Activated CD4-positive, alpha-beta T cell treated with anti-CD3 and anti-CD28 coated beads, Interleukin-2, amount 50 U/mL, for 16 hours (primary cell): Measurements from ENCODE around the gene SEPTIN11.

Experiments
- DNase-seq: peaks from one replicate; pipeline ENCODE4 v3.0.0-alpha.2; 2020

SEPTIN11 gene

DNA sequence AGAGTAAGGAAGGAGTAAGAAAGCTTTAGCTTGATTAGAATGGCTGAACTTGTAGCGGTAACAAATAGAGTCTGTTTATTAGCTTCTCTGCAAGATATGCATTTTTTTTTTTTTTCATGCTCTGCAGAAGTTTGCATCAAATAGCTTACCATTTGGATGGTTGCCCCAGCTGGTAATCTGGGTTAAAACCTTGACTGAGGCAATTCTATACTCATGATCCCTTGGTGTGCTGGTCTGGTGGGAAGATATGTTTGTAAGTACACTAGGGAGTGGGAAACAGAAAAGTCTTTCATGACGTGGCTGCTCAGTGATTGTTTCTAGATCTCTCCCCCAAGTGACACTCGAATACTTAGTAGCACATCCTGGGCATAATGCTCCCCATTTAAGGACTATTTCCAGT lies 32.1 kb downstream of the SEPTIN11 start:
- no peak for DNase-seq

DNA sequence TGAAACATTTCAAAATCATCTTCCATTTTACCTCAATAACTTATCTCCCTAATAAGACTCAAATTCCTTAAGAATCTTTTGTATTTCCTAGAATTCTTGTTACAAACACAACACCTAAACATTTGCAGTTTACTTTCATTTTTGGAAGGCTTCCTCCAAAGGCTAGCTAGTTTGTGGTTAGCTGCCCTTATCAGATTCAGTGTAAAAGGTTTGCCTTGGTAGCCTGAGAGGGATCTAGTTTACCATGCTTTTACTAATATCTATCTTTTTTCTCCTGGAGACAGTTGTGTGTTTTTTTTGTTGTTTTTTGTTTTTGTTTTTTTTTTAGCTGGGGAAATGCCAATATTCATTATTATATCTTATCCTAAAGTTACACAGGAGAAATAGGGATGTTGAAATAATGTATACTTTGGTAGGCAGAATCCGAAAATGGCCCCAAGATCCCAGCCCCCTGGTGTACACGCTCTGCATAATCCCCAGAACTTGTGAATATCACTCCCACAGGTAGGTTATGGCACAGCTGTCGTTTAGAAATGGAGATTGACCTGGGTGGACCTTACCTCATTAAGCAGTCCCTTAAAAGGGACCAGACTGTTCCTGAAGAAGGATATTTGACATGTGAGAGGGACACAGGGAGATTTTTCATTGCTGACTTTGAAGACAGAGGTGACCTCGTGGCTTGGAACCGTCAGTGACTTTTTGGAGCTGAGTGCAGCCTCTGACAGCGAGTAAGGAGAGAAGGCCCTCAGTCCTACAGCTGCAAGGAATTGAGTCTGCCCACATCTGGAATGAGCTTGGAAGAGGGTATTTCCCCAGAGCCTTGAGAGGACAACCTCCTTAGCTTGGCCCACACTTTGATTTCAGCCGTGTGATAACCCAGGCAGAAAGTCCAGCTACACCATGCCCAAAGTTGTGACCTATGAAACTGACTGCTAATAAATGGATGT lies 33.4 kb downstream of the SEPTIN11 start:
- DNase-seq: peak; percentile 32

DNA sequence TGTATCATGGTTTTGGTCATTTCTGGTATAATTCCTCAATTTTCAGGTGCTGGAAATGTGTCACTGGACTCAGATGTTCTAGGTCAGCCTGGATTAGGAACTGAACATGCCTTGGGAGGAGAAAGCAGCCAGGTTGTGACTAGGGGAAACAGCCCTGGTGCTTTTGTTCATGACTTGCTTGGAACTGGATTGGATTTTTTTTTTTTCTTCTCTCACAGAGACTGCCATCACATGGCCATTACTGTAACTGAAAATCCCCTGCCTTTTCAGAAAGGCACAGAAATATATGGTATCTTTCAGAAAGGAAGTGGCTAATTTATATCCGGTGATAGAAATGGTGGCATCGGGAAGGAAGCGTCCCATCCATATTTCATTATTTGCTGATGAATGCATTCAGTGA lies 34.6 kb downstream of the SEPTIN11 start:
- DNase-seq: peak; percentile 29

DNA sequence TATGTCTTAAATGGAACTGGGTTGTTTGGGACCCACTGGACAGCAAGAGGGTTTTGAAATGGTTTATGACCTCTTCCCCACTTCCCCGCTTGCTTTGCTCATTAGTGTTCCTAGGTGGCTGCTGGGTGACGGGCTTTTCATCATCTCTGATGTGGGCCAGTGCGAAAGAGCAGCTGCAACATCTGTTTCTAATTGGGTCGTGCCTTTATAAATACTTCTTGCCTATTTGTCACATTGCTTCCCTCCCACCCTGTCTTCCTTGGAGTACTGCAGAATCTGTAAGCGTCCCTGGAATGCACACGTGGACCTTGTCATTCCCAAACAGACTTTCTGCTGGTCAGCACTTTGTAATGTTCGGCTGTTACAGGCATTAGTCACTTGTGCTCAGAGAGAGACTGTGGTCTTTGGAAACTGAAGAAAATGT lies 35.2 kb downstream of the SEPTIN11 start:
- no peak for DNase-seq

DNA sequence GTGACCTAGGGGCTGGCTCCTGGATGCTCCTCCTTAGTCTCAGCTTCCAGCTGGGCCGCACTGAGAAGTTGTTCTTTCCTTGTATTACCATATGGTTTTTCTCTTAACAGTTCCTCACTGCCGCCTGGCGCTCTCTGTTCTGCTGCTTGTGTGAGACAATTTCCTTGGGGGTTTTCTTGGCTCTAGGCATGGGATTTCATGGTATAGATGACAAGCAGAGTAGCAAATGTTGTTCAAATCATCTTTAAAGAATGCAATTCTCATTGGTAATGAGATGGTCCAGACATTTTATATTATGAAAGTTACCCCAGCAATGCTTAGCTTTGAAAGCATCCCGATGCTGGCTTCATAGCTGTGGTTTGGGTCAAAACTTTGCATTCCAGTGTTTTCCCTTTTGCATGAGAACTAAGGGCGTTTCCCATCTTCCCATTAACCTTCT lies 37.6 kb downstream of the SEPTIN11 start:
- no peak for DNase-seq

DNA sequence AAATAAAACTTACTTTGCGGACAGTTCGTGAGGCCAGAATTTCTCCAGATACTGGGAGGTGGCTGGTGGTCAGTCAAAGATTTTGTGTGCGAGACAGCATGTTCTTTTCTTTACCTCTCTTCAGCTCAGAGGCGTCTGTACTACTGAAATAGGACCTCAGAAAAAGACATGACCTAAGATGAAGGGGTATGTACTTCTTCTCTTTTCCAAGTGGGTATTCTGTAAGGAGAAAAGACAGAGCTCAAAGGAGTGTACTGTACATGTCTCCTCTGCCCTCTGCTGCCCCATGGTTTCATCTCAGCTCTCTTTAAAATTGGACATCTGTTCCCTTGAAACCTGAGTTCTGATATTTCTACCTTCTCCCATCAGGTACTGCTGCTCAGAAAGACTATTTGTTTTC lies 38.1 kb downstream of the SEPTIN11 start:
- no peak for DNase-seq

DNA sequence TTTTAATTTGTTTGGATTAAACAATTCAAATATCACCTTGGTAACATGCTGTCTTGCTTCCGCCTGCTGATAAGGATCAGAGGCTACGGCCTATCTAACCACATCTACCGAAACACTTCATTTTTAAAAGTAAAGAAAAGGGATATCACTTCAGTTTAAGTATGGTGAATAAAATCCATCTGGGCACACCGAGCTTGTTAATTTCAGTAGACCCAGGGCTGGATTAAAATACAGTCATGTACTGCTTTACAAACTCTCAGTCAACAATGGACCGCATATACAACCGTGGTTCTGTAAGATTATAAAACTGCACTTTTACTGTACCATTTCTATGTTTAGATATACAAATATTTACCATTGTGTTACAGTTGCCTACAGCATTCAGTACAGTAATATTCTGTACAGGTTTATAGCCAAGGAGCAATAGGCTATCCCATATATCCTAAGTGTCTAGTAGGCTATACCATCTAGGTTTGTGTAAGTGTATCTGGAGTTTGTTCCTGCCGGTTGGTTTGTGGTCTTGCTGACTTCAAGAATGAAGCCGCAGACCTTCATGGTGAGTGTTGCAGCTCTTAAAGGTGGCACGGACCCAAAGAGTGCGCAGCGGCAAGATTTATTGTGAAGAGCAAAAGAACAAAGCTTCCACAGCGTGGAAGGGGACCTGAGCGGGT lies 40.0 kb downstream of the SEPTIN11 start:
- DNase-seq: peak; percentile 63

DNA sequence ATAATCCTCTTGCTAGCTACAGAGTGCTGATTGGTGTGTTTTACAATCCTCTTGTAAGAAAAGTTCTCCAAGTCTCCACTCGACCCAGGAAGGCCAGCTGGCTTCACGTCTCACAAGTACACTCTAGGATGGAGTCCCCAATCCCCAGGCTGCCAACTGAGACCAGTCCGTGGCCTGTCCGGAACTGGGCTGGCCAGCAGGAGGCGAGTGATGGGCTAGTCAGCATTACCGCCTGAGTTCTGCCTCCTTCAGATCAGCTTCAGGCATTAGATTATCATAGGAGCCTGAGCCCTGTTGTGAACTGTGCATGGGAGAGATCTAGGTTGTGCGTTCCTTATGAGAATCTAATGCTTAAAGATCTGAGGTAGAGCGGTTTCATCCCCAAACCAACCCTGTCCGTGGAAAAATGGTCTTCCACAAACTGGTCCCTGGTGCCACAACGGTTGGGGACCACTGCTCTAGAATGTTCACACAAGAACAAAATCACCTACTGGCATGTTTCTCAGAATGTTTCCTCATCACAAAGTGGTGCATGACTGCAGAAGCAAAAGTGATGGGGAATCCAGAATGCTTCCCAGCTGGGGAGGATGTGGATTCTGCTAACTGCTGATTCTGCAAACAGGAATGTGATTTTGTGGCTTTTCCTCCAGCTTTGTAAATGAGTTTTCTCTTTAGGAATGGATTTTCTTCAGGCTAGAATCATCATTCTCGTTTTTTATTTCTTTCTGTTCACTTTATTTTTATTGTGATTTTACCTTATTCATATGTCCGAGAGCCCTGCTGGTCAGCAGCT lies 40.9 kb downstream of the SEPTIN11 start:
- DNase-seq: no peak

DNA sequence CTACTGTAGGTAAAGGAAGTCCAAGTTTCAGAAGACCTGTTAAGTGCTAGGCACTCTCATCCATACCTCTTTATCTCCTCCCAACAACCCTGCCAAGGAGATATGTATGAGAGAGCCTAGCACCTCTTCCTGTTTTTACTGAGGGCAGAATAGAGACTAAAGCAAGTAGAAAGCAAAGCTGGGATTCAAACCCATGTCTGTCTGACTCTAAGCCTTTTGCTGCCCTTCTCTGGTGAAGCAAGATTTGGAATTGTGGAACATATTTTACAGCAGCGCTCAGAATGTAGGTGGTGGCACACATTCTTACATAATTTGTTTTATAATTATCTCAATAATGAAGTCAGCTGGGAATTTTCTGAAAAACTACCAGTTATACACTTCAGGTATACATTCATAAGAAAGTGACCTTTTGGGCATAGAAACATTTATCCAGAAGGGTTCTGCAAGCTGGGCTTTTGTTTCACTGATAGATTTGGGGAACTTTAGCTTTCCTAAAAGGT lies 41.7 kb downstream of the SEPTIN11 start:
- DNase-seq: no peak

DNA sequence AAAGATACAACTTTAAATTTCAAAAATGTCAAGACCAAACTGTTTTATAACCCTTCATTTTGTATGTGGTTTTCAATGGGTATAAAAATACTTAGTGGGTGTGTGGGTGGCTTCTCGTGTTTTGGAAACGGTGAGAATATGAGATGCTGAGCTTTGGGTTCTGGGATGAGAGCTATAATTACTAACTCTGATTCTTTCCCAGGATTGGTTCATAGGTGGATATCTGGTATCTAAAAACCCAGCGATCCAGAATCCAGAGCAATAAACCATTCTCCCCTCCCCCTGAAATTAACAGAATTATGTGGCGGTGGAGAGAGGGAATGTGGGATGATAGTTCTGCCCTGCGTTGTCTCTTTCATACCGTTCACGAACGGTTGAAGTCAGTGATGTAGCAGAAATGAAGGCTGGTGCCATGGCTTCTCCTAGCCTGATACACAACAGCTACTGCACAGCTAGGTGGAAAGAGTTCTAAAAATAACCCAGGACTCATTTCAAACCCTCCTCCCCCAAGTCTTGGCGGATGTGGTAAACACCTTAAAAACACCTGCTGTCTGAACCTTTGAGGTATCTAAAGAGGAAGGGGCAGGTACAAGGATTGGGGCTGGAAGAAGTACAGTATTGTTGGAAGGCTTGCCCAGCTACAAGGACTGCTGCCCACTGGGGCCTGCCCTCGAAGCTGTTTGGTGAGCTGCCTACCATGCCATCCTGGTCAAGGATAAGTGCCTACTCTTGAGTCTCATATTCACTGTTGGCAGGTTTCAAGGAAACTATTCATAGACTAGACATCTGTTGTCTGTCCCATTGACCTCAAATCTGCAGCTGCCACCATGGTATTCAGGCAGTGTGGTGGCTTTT lies 44.5 kb downstream of the SEPTIN11 start:
- DNase-seq: peak; percentile 74

DNA sequence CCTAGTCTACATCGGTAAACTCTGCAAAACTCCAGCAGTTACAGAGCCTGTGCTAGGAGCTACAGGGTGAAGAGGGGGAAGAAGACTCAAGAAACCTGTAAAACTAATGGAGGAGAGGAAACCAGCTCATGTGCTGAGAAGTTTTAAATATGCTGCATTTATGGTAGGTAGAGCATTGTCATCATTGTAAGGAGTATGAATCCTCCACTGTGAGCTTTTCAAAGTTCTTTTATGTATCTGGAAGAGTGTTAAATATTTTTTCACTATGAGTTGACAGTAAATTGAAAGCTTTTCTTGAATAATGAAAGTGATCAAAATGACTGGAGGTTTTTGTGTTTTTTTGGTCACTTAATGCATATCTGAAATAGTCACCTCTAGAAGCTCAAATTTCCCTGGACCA lies 46.2 kb downstream of the SEPTIN11 start:
- peak; percentile 29 for DNase-seq

DNA sequence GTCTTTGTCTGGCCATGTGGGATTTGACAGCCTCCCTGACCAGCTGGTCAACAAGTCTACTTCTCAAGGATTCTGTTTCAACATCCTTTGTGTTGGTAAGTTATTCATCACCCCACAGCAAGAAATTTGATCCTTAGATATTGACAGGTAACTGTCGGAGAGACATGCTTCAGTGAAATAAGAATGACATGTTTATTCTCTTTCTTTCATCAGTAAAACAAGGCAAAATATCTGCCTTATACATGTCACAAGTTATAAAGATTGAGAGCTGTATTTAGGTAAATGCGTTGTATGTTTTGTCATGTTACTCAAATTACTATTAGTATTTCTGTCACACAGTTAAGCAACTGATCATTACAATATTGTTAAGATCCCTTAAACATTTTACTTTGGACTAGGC lies 46.9 kb downstream of the SEPTIN11 start:
- no peak for DNase-seq

DNA sequence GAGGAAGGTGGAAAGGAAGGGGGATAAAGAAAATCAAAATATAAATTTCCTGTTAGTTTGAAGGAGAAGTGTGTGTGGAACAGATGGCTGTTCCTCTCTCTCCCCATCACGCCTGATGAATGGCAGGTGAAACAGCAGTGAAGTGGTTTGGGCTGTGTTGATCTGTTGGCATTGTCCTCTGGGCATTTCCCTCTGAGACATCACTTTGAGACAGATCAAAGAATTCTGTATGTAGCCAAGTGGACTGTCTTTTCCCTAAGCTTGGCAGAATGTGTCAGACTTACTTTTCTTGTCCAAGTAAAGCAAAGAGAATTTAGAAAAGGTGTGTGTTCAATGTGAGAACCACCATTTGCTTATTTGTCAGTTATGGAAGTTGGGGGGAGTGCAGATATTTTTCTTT lies 47.5 kb downstream of the SEPTIN11 start:
- no peak for DNase-seq

DNA sequence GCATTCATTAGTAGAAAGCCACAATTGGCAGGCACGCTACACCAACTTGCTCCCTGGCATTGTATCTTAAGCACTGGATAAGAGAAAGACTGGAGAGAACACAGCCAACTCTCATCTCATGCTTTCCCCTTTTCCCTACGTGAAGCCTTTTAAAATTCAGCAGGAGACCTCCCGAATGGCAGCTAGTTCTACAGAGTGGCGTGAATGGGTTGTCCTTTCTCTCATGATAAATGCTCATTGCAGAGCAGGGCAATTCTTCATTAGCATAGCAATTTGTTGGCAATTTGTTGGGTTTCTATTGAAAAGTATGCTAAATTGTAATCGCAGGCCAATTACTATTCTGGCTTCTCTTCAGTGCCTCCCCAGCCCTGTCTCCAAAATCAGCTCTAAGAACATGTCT lies 48.0 kb downstream of the SEPTIN11 start:
- no peak for DNase-seq

DNA sequence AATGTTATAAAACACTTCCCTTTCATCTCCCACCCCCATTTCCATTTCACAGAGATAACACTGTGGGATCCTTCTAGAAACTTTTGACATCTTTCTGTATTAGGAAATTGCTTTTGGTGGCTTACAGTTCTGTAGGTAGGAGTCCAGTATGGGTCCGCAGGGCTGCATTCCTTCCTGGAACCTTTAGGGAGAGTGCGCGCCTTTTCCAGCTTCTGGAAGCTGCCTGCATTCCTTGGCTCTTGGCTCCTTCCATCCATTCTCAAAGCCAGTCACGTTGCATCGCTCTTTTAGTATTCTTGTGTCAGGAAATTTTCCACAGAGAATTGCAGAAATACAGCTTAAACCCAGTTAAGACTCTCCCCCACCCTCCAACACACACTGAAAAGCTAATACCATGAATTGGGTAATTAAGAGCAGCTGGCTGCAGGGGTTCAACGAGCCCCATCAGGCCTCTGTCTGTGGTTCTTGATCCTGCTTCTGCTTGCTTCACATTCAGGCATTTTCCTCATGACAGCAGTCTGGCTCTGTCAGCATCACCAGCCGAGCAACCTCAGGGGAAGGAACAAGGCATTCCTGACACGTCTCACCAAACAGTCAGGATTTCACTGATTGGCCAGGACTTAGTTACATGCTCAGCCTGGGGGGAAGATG lies 48.8 kb downstream of the SEPTIN11 start:
- no peak for DNase-seq
